Stomach smooth muscle (tissue), 2 donors: ENCODE data around the gene COASY.
"Not testable (repeated sequence)": the region's sequence is repeated elsewhere in the genome, so short reads cannot be mapped to it uniquely, and the experiment has no call there.

ENCODE experiments used
- H3K27ac ChIP-seq: one replicate; pipeline ENCODE4 v1.7.0; 2013; ENCODE audit warnings: mild to moderate bottlenecking, low read length, inconsistent platforms
- H3K27me3 ChIP-seq, 2 donors: one replicate each; pipeline ENCODE4 v1.7.0; 2013; ENCODE audit warnings: low read length in 2 of 2; ENCODE audit not compliant: insufficient read depth in 2 of 2, control insufficient read depth in 1 of 2
- H3K36me3 ChIP-seq, 2 donors: one replicate each; pipeline ENCODE4 v1.7.0; 2013; ENCODE audit warnings: low read length in 2 of 2; ENCODE audit not compliant: control insufficient read depth in 2 of 2, insufficient read depth in 2 of 2
- H3K4me1 ChIP-seq: one replicate; pipeline ENCODE4 v1.7.0; 2013; ENCODE audit warnings: low read length; ENCODE audit not compliant: control insufficient read depth, insufficient read depth
- H3K4me3 ChIP-seq, 2 donors: one replicate each; pipeline ENCODE4 v1.7.0; 2013; ENCODE audit warnings: low read length in 2 of 2
- H3K9ac ChIP-seq, 2 donors: one replicate each; pipeline ENCODE4 v1.7.0; 2013; ENCODE audit warnings: low read length in 2 of 2, mild to moderate bottlenecking in 1 of 2
- H3K9me3 ChIP-seq, 2 donors: one replicate each; pipeline ENCODE4 v1.7.0; 2013; ENCODE audit warnings: low read length in 2 of 2; ENCODE audit not compliant: control insufficient read depth in 2 of 2
- donor health status: healthy.
- donor health status: Pancreatic carcinoma.

The COASY gene

GRCh38 chr17:42543190-42544079 is 18.5 kb upstream of the COASY start:
- no peaks in the 10 kb centered on the region for H3K9me3 ChIP-seq
- H3K27me3 ChIP-seq: no peaks in the 10 kb centered on the region
- peaks cover 4% of the 10 kb centered on the region for H3K4me1 ChIP-seq
- H3K9ac ChIP-seq: no peak overlapping the region
- no peak overlapping the region for H3K4me3 ChIP-seq
- H3K36me3 ChIP-seq: peaks cover 12 to 24% of the 10 kb centered on the region in 2 donors
- H3K27ac ChIP-seq: no peak overlapping the region

DNA sequence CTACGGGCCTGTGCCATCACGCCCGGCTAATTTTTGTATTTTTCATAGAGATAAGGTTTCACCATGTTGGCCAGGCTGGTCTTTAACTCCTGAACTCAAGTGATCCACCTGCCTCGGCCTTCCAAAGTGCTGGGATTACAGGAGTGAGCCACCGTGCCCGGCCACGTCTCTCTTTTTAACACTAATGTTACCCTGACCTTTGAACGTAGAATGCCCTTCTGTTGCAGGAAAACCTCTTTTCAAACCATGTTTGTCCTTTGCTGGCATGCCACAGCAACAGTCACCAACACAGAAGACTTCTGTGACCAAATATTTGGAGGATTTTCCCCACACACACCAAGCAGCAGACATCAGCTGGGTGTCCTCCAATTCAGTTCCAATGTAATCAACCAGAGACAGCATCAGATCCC is 17.1 kb upstream of the COASY start:
- H3K4me3 ChIP-seq: no peak overlapping the region
- peaks cover 7 to 16% of the 10 kb centered on the region in 2 donors for H3K36me3 ChIP-seq
- H3K9ac ChIP-seq: no peak overlapping the region
- peaks cover 4% of the 10 kb centered on the region for H3K4me1 ChIP-seq
- H3K27me3 ChIP-seq: no peaks in the 10 kb centered on the region
- no peaks in the 10 kb centered on the region for H3K9me3 ChIP-seq
- H3K27ac ChIP-seq: no peak overlapping the region

DNA sequence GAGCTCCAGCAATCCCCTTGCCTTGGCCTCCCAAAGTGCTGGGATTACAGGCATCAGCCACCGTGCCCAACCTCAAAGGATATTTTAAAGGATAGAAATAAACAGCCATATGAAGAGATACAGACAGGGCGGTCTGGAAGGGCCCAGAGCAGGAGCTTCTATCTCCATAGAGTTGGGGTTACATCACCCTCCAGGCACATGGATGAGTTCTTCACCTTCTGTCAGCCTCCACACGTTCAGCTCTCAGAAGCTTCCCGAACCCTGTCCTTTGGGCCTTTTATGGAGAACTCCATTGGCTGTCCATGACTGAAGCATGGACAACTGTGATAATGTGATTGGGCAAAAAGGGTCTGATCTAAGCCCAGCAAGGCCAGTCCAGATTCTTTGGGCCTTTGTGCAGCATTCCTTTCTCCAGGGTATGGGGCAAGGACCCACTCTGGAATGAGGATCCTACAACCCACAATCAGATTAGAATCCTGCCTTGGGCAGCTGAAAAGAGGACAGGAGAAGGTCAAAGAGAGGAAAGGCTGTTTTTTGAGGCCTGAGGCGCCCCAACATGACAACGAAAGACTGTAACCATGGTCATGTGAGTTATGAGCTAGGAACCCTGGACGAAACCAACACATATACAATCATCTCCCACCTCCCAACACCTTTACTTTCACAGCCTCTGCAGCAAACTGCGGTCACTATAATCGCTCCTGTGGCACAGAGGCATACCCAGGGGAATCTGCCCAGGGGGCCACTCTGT is 16.0 kb upstream of the COASY start:
- not testable (repeated sequence) for H3K27me3 ChIP-seq, H3K4me1 ChIP-seq, H3K9ac ChIP-seq, H3K9me3 ChIP-seq, H3K27ac ChIP-seq, H3K4me3 ChIP-seq
- H3K36me3 ChIP-seq: peaks cover 7 to 14% of the 10 kb centered on the region in 2 donors

DNA sequence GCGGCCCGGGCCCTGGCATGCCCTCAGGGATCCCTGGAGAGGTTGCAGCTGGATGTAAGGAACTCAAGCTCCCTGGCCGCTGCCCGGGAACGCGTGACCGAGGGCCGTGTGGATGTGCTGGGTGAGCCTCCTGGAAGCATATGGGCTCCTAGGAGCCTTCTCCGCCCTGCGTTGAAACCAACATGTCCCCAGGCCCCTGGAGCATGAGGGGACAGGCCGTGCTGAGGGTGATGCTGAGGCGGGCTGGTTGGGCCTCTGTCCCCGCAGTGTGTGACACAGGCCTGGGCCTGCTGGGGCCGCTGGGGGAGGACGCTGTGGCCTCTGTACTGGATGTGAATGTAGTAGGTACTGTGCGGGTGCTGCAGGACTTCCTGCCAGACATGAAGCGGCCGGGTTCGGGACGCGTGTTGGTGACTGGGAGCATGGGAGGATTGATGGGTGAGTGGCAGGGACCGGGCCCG is 14.9 kb upstream of the COASY start:
- H3K4me1 ChIP-seq: peaks cover 4% of the 10 kb centered on the region
- no peaks in the 10 kb centered on the region for H3K9me3 ChIP-seq
- H3K36me3 ChIP-seq: peaks cover 3 to 7% of the 10 kb centered on the region in 2 donors
- no peaks in the 10 kb centered on the region for H3K27me3 ChIP-seq
- no peak overlapping the region for H3K4me3 ChIP-seq
- H3K27ac ChIP-seq: no peak overlapping the region
- H3K9ac ChIP-seq: no peak overlapping the region

- Histone ChIP-seq H3K36me3 (peaks cover 2 to 7% of the 10 kb centered on the region in 2 donors), H3K4me1 (peaks cover 4% of the 10 kb centered on the region), H3K9me3 (no peaks in the 10 kb centered on the region), H3K4me3 (no peak overlapping the region), H3K27ac (no peak overlapping the region), H3K27me3 (no peaks in the 10 kb centered on the region), H3K9ac (no peak overlapping the region)
Observed at GRCh38 chr17:42547698-42548069, 14.3 kb upstream of the COASY start.

DNA sequence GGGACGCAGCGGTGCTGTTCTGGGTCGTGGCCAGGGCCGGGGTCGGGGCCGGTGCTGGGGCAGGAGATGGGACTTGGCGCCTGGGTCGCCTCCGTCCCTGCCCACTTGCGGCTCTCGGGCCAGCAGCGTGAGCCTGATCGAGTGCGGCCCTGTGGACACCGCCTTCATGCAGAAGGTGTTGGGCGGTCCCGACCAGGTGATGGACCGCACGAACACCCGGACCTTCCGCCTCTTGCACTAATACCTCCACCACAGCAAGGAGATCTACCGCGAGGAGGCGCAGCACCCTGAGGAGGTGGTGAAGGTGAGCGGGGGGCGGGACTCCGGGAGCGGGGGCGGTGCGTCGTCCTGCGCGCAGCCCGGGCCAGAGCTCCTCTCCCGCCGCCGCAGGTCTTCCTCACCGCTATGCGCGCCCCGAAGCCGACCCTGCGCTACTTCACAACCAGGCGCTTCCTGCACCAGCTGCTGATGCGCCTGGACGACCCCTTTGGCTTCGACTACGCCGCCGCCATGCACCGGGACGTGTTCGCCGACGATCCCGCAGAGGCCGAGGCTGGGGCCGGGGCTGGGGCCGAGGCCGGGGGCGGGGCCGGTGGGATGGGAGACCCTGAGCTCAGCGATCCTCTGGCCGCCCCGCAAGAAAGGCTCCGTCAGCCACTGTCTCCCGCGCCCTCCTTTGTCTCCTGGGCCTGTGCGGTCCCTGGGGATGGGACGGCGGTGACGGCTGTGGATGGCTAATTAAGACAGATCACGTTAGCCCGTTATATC is 13.7 kb upstream of the COASY start:
- H3K36me3 ChIP-seq: peaks cover 0 to 3% of the 10 kb centered on the region in 2 donors
- H3K4me3 ChIP-seq: peak overlapping the region in 1 of 2 donors; percentile 22
- no peak overlapping the region for H3K27ac ChIP-seq
- H3K9ac ChIP-seq: no peak overlapping the region
- H3K9me3 ChIP-seq: no peaks in the 10 kb centered on the region
- no peaks in the 10 kb centered on the region for H3K27me3 ChIP-seq
- H3K4me1 ChIP-seq: peaks cover 8% of the 10 kb centered on the region

GRCh38 chr17:42548993-42549755 is 12.8 kb upstream of the COASY start:
- no peaks in the 10 kb centered on the region for H3K27me3 ChIP-seq
- H3K9me3 ChIP-seq: no peaks in the 10 kb centered on the region
- no peaks in the 10 kb centered on the region for H3K36me3 ChIP-seq
- H3K4me1 ChIP-seq: peaks cover 16% of the 10 kb centered on the region
- no peak overlapping the region for H3K9ac ChIP-seq
- no peak overlapping the region for H3K4me3 ChIP-seq
- H3K27ac ChIP-seq: no peak overlapping the region

GRCh38 chr17:42552736-42553135 is 9.2 kb upstream of the COASY start, which contains the start of gene HSD17B1:
TSS of gene HSD17B1 (plus strand) at chr17:42552923. CDS start at chr17:42552934, 11 bp downstream.
- peak within 1 kb of the TSS; percentile 89 to 93 for H3K4me3 ChIP-seq
- peaks cover 24% of the 10 kb centered on the region for H3K4me1 ChIP-seq
- not testable (repeated sequence) for H3K27me3 ChIP-seq, H3K27ac ChIP-seq, H3K9me3 ChIP-seq, H3K36me3 ChIP-seq
- peak within 1 kb of the TSS in 1 of 2 donors; percentile 99 for H3K9ac ChIP-seq

- H3K9ac ChIP-seq: peak overlapping the region in 1 of 2 donors; percentile 99
- H3K4me1 ChIP-seq: peaks cover 21% of the 10 kb centered on the region
- no peaks in the 10 kb centered on the region for H3K9me3 ChIP-seq
- no peaks in the 10 kb centered on the region for H3K36me3 ChIP-seq
- peak overlapping the region in 1 of 2 donors; percentile 89 for H3K4me3 ChIP-seq
- H3K27ac ChIP-seq: no peak overlapping the region
- no peaks in the 10 kb centered on the region for H3K27me3 ChIP-seq
Observed at GRCh38 chr17:42553161-42553818, 8.7 kb upstream of the COASY start.
